Measurements from ENCODE around the gene RPL10L.

Gene RPL10L

GRCh38 chr14:46651526-46652144 is at the start of gene RPL10L:
Gene RPL10L (minus strand): TSS chr14:46651781. CDS start chr14:46651736, 45 bp downstream.
- TF ChIP-seq GATA3 (IDR thresholded peaks at IDR 0.05; ENCODE audit: low read depth, low read length) (no peak), GATA2 (IDR thresholded peaks at IDR 0.05; ENCODE audit: low read depth, low read length) (no peak)

GRCh38 chr14:46691819-46692218 is 40.2 kb upstream of the RPL10L start:
- TF ChIP-seq GATA3 (IDR thresholded peaks at IDR 0.05; ENCODE audit: low read depth, low read length): no peak
- TF ChIP-seq GATA2 (IDR thresholded peaks at IDR 0.05; ENCODE audit: low read depth, low read length): no peak

GRCh38 chr14:46686652-46687051 is 35.1 kb upstream of the RPL10L start:
- TF ChIP-seq GATA3 (IDR thresholded peaks at IDR 0.05; ENCODE audit: low read depth, low read length): no peak
- no peak for TF ChIP-seq GATA2 (IDR thresholded peaks at IDR 0.05; ENCODE audit: low read depth, low read length)

GRCh38 chr14:46672128-46672527 is 20.5 kb upstream of the RPL10L start:
- TF ChIP-seq GATA2 (IDR thresholded peaks at IDR 0.05; ENCODE audit: low read depth, low read length) (no peak), GATA3 (IDR thresholded peaks at IDR 0.05; ENCODE audit: low read depth, low read length) (no peak)

GRCh38 chr14:46663382-46663781 is 11.8 kb upstream of the RPL10L start:
- TF ChIP-seq GATA3 (IDR thresholded peaks at IDR 0.05; ENCODE audit: low read depth, low read length): no peak
- TF ChIP-seq GATA2 (IDR thresholded peaks at IDR 0.05; ENCODE audit: low read depth, low read length): no peak

GRCh38 chr14:46661728-46662127 is 10.1 kb upstream of the RPL10L start:
- TF ChIP-seq GATA2 (IDR thresholded peaks at IDR 0.05; ENCODE audit: low read depth, low read length) (no peak), GATA3 (IDR thresholded peaks at IDR 0.05; ENCODE audit: low read depth, low read length) (no peak)

GRCh38 chr14:46653031-46653755 is 1.6 kb upstream of the RPL10L start:
- no peak for TF ChIP-seq GATA3 (IDR thresholded peaks at IDR 0.05; ENCODE audit: low read depth, low read length)
- no peak for TF ChIP-seq GATA2 (IDR thresholded peaks at IDR 0.05; ENCODE audit: low read depth, low read length)

- TF ChIP-seq GATA2 (IDR thresholded peaks at IDR 0.05; ENCODE audit: low read depth, low read length): no peak
Observed at GRCh38 chr14:46646796-46647195, 4.8 kb downstream of the RPL10L start.

- no peak for TF ChIP-seq GATA2 (IDR thresholded peaks at IDR 0.05; ENCODE audit: low read depth, low read length)
- TF ChIP-seq GATA3 (IDR thresholded peaks at IDR 0.05; ENCODE audit: low read depth, low read length): no peak
Observed at GRCh38 chr14:46626876-46627275, 24.7 kb downstream of the RPL10L start.

All from SH-SY5Y (cell line).